Embryonic facial prominence (tissue), 1 donor: Measurements from ENCODE around the gene CMSS1.

ENCODE experiments used
- DNase-seq: peaks from one replicate; pipeline ENCODE4 v3.0.0-alpha.2; 2016; ENCODE audit errors: extremely low spot score

CMSS1 gene

GRCh38 chr3:100057716-100058575 lies 240.3 kb downstream of the CMSS1 start:
- no peak for DNase-seq

- DNase-seq: no peak
These were observed 241.8 kb downstream of the CMSS1 start for GRCh38 chr3:100059472-100059871.

- DNase-seq: no peak
These were observed 243.2 kb downstream of the CMSS1 start for GRCh38 chr3:100060685-100061484.

GRCh38 chr3:100062665-100063064 lies 245.0 kb downstream of the CMSS1 start:
- no peak for DNase-seq

- DNase-seq: no peak
These were observed 246.3 kb downstream of the CMSS1 start for GRCh38 chr3:100063929-100064461.

- DNase-seq: no peak
These were observed 249.9 kb downstream of the CMSS1 start for GRCh38 chr3:100067589-100067988.

GRCh38 chr3:100068826-100069225 lies 251.2 kb downstream of the CMSS1 start:
- no peak for DNase-seq

GRCh38 chr3:100069472-100069871 lies 251.8 kb downstream of the CMSS1 start:
- no peak for DNase-seq

GRCh38 chr3:100072326-100073048 lies 254.8 kb downstream of the CMSS1 start:
- DNase-seq: no peak

GRCh38 chr3:100073049-100073713 lies 255.5 kb downstream of the CMSS1 start:
- DNase-seq: no peak

GRCh38 chr3:100073714-100074307 lies 256.1 kb downstream of the CMSS1 start:
- peak; percentile 34 for DNase-seq

- DNase-seq: no peak
These were observed 257.5 kb downstream of the CMSS1 start for GRCh38 chr3:100075196-100075595.

GRCh38 chr3:100075851-100076730 lies 258.4 kb downstream of the CMSS1 start:
- no peak for DNase-seq

- no peak for DNase-seq
These were observed 259.3 kb downstream of the CMSS1 start for GRCh38 chr3:100076731-100077529.

- DNase-seq: no peak
These were observed 261.7 kb downstream of the CMSS1 start for GRCh38 chr3:100079328-100079727.

GRCh38 chr3:100080573-100080972 lies 262.9 kb downstream of the CMSS1 start:
- DNase-seq: no peak

GRCh38 chr3:100081311-100081710 lies 263.6 kb downstream of the CMSS1 start:
- no peak for DNase-seq

GRCh38 chr3:100081986-100082692 lies 264.5 kb downstream of the CMSS1 start:
- no peak for DNase-seq
